HepG2 (cell line): ENCODE measurements around the gene OTOG. TPM values are rescaled to one million over a fixed set of nuclear protein-coding genes. Genes with fewer than 3 reads are reported as not detected.

Experiments used
- ATAC-seq: fragments of 200-7000 bp; cut with Tn5 transposase; 3 replicates; pipeline ENCODE4 v1.9.1; 2020; ENCODE audit warnings: mild to moderate bottlenecking, moderate library complexity
- BruUV-seq: library from RNA; stranded (reverse); fragments of 400-500 nt; replicated peaks from 2 replicates; lab custom pipeline; 2021; lab: Mats Ljungman, UMichigan
- CTCF ChIA-PET: fragments of 300-600 bp; formaldehyde crosslinking; extraction: SDS; loops from one replicate; lab custom pipeline; 2021; ENCODE audit warnings: low total read pairs, inconsistent platforms, low intra/inter-chr PET ratio; lab: Yijun Ruan, JAX
- POLR2A ChIA-PET: fragments of 350-600 bp; sonication (Branson Sonifier 250); formaldehyde crosslinking; loops from one replicate; lab custom pipeline; 2020; ENCODE audit warnings: antibody characterized with exemption, inconsistent platforms; lab: Yijun Ruan, JAX
- DNase-seq: peaks from one replicate; pipeline ENCODE4 v3.0.0-alpha.2; 2015; ENCODE audit warnings: low spot score
- FAIRE-seq: peaks from 3 replicates; lab custom pipeline; 2011; peaks lifted over from hg19 to GRCh38; lab: Jason Lieb, UNC
- H2AFZ ChIP-seq: one replicate; pipeline ENCODE4 v1.6.1; 2011; ENCODE audit warnings: low read length, inconsistent platforms
- H3K27ac ChIP-seq: fragments of 300-600 bp; 3 replicates; pipeline ENCODE4 v1.8.0; 2011; ENCODE audit warnings: mixed run types, mild to moderate bottlenecking, mixed read lengths, low read length, inconsistent platforms; ENCODE audit not compliant: insufficient read depth; ENCODE audit errors: extremely low read length
- H3K27me3 ChIP-seq, 2 experiments: fragments of 200-600 bp in 1 of 2; 2 replicates in 1 of 2; 3 replicates in 1 of 2; pipeline versions ENCODE4 v1.6.0 to v1.8.0; 2011; ENCODE audit warnings: low read length in 2 of 2, mild to moderate bottlenecking in 2 of 2, moderate library complexity in 2 of 2, inconsistent platforms in 1 of 2; ENCODE audit not compliant: insufficient read depth in 2 of 2, control insufficient read depth in 1 of 2
- H3K36me3 ChIP-seq, 2 experiments: fragments of 200-600 bp in 1 of 2; replicated peaks in 1 of 2; 2 replicates in 1 of 2; 3 replicates in 1 of 2; pipeline versions ENCODE4 v1.5.1 to v1.8.0; 2011; ENCODE audit warnings: low read length in 2 of 2, inconsistent platforms in 1 of 2; ENCODE audit not compliant: insufficient read depth in 2 of 2, control insufficient read depth in 1 of 2
- H3K4me1 ChIP-seq: 2 replicates; pipeline ENCODE4 v1.5.1; 2012; ENCODE audit warnings: low read length, inconsistent platforms; ENCODE audit not compliant: insufficient read depth
- H3K4me2 ChIP-seq: 2 replicates; pipeline ENCODE4 v1.6.0; 2011; ENCODE audit warnings: low read depth, low read length, inconsistent platforms
- H3K4me3 ChIP-seq, 3 experiments: fragments of 200-600 bp in 1 of 3; sonication (generic), shearing (Covaris generic) in 1 of 3; replicated peaks in 1 of 3; 2 replicates each; pipeline ENCODE4 v1.5.1; 2011 to 2016; ENCODE audit warnings: low read length in 3 of 3, inconsistent platforms in 2 of 3, low read depth in 2 of 3, mild to moderate bottlenecking in 2 of 3, control low read depth in 1 of 3, mixed read lengths in 1 of 3; ENCODE audit not compliant: insufficient read depth in 1 of 3
- H3K79me2 ChIP-seq: one replicate; pipeline ENCODE4 v1.6.1; 2011; ENCODE audit warnings: low read length, inconsistent platforms; ENCODE audit not compliant: insufficient read depth
- H3K9ac ChIP-seq: 2 replicates; pipeline ENCODE4 v1.6.0; 2011; ENCODE audit warnings: mild to moderate bottlenecking, low read depth, low read length, inconsistent platforms; ENCODE audit not compliant: insufficient read depth
- H3K9me3 ChIP-seq: 2 replicates; pipeline ENCODE4 v1.5.1; 2012; ENCODE audit warnings: mild to moderate bottlenecking, low read length
- H4K20me1 ChIP-seq: 2 replicates; pipeline ENCODE4 v1.6.0; 2011; ENCODE audit warnings: inconsistent platforms, mild to moderate bottlenecking, low read length, moderate library complexity; ENCODE audit not compliant: insufficient read depth
- ELK4 ChIP-seq: sonication (generic); formaldehyde crosslinking; IDR thresholded peaks from 2 replicates; pipeline ENCODE4 v1.9.0; 2021; ENCODE audit warnings: missing genetic modification reagents, borderline replicate concordance
- KLF13 ChIP-seq: sonication (generic); formaldehyde crosslinking; IDR thresholded peaks from 2 replicates; pipeline ENCODE4 v1.4.0; 2020; ENCODE audit warnings: mild to moderate bottlenecking, missing genetic modification reagents
- KLF16 ChIP-seq, 2 experiments: sonication (generic) in 1 of 2; formaldehyde crosslinking in 1 of 2; IDR thresholded peaks; 2 replicates each; pipeline versions ENCODE4 v1.6.1 to v1.8.0; 2016 to 2023; ENCODE audit warnings: missing genetic modification reagents in 2 of 2, missing compliant biosample characterization in 1 of 2
- SOX6 ChIP-seq, 2 experiments: fragments of 450-650 bp in 1 of 2; sonication (generic) in 1 of 2; formaldehyde crosslinking in 1 of 2; IDR thresholded peaks; 2 replicates each; pipeline versions ENCODE4 v1.4.0 to v1.6.1; 2017 to 2020; ENCODE audit warnings: antibody characterized with exemption in 1 of 2, mild to moderate bottlenecking in 1 of 2, missing genetic modification reagents in 1 of 2
- TFE3 ChIP-seq: IDR thresholded peaks from 2 replicates; pipeline ENCODE4 v1.6.1; 2016
- ZNF264 ChIP-seq: sonication (generic); formaldehyde crosslinking; IDR thresholded peaks from 2 replicates; pipeline ENCODE4 v1.4.0; 2020; ENCODE audit warnings: missing genetic modification reagents
- ZNF414 ChIP-seq: sonication (generic); formaldehyde crosslinking; IDR thresholded peaks from 2 replicates; pipeline ENCODE4 v1.5.0; 2020; ENCODE audit warnings: missing genetic modification reagents
- ZNF839 ChIP-seq: sonication (generic); formaldehyde crosslinking; IDR thresholded peaks from 2 replicates; pipeline ENCODE4 v1.4.0; 2020; ENCODE audit warnings: missing genetic modification reagents, mild to moderate bottlenecking, borderline replicate concordance
- WGBS: methylation state at CpG from one replicate; pipeline ENCODE4 v1.1.6; 2017; ENCODE audit warnings: low lambda C conversion rate; 5-methylcytosine and 5-hydroxymethylcytosine counted together
- in situ Hi-C: cut with HindIII; loops from 2 replicates; pipeline ENCODE4 v1.10.0; 2017; ENCODE audit warnings: low pct_unique_long_range_greater_than_20kb; ENCODE audit not compliant: extremely low pct_ligation_motif_present
- intact Hi-C: fragments of 100-400 bp; cut with micrococcal nuclease; formaldehyde crosslinking; loops from one replicate; pipeline ENCODE4 v1.10.0; 2022; ENCODE audit not compliant: unreplicated experiment
- polyA plus RNA-seq, 8 experiments: library from polyadenylated mRNA; depleted of rRNA in 3 of 8; stranded (reverse) in 7 of 8; unstranded in 1 of 8; fragments of >200 nt; fragmentation: Illumina TruSeq in 4 of 8; extraction: Trizol in 4 of 8; gene quantifications; 2 replicates each; pipeline versions ENCODE4 v1.2.1 to v1.2.3, GENCODE V29; 2011 to 2016; ENCODE audit warnings: low read depth in 4 of 8, missing spikeins in 1 of 8, mixed read lengths in 1 of 8; ENCODE audit not compliant: insufficient read depth in 1 of 8
- total RNA-seq, 5 experiments: library from RNA; depleted of rRNA; stranded (reverse); fragments of >200 nt; fragmentation: Illumina TruSeq; extraction: Trizol; gene quantifications; 2 replicates each; pipeline ENCODE4 v1.2.3, GENCODE V29; 2016; ENCODE audit warnings: low read depth in 1 of 5

The OTOG gene
- total and polyA plus RNA-seq, 2 of the 13 experiments (the other 11 are each of a cell fraction or from before 2014, with no cell fraction given) = not detected

GRCh38 chr11:17633987-17634775, 87.1 kb downstream of the OTOG start:
- in situ Hi-C loops (no loop called here), intact Hi-C loops (no loop called here)
- no peak for FAIRE-seq

More at GRCh38 chr11:17633987-17634775, 87.1 kb downstream of the OTOG start:
- H3K36me3 ChIP-seq = no peaks in the 10 kb centered on the region
- H3K27me3 ChIP-seq = peaks cover 3 to 33% of the 10 kb centered on the region in 2 experiments; a peak in 4 of 5 replicates
- no peak overlapping the region for H3K9ac ChIP-seq
- H3K27ac ChIP-seq = no peak overlapping the region
- ATAC-seq (peak; percentile 21; the same call in 2 of the 3 replicates), DNase-seq (no peak)
- ChIA-PET CTCF (no interaction called here), POLR2A (no interaction called here)
- no peaks in the 10 kb centered on the region for H4K20me1 ChIP-seq
- no peak overlapping the region for H3K4me2 ChIP-seq
- no peak overlapping the region for H3K4me3 ChIP-seq
- H3K9me3 ChIP-seq = no peaks in the 10 kb centered on the region
- BruUV-seq = no TSS peak
- no peaks in the 10 kb centered on the region for H3K4me1 ChIP-seq
- WGBS = no CpG with 5 or more reads among the region's 14 CpGs
- TF ChIP-seq SOX6 (IDR thresholded peaks at IDR 0.05) = no peak
- TF ChIP-seq SOX6 (CRISPR knock-in tag; IDR thresholded peaks at IDR 0.05) = no peak
- no peak for TF ChIP-seq ZNF414 (CRISPR knock-in tag)
- TF ChIP-seq TFE3 (CRISPR knock-in tag) = no peak
- TF ChIP-seq ELK4 (CRISPR knock-in tag) = no peak
- no peak for TF ChIP-seq KLF16 (CRISPR knock-in tag; IDR thresholded peaks at IDR 0.05)
- no peak for TF ChIP-seq ZNF839 (CRISPR knock-in tag)
- no peak for TF ChIP-seq ZNF264
- no peak for TF ChIP-seq KLF13
- no peaks in the 10 kb centered on the region for H3K79me2 ChIP-seq
- no peak overlapping the region for H2AFZ ChIP-seq
